ENCODE results near the gene TMX4.
A peak's percentile ranks its signal among the peaks of the same experiment; 100 is the strongest.
"Not testable (repeated sequence)": the region's sequence is repeated elsewhere in the genome, so short reads cannot be mapped to it uniquely, and the experiment has no call there.

Gene TMX4

GRCh38 chr20:8019246-8019997 lies at the start of gene TMX4:
TMX4 (minus strand) TSS chr20:8019761; CDS start chr20:8019613, 148 bp downstream.
- DNase-seq: peak; percentile 95

GRCh38 chr20:8067082-8067481 lies 47.5 kb upstream of the TMX4 start:
- DNase-seq: no peak

DNA sequence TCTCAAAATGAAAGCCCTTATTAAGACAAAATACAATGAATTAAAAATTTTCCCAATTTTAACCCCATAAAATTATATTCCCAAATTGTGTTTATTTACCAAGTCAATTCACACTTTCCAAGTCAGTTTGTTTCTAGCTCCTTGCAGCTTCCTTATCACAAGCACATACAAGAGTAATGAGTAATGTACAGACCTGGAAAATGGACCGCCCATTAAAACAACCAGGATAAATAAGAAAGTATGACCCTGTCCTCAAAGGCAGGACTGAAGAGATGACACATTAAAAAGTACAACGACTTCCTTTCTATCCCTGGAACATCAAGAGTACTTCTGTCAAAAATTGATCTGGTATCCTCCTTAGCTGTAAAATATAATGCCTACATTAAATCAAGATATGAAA lies 47.1 kb upstream of the TMX4 start:
- DNase-seq: no peak

- no peak for DNase-seq
Observed at GRCh38 chr20:8065691-8066090, 46.1 kb upstream of the TMX4 start.

DNA sequence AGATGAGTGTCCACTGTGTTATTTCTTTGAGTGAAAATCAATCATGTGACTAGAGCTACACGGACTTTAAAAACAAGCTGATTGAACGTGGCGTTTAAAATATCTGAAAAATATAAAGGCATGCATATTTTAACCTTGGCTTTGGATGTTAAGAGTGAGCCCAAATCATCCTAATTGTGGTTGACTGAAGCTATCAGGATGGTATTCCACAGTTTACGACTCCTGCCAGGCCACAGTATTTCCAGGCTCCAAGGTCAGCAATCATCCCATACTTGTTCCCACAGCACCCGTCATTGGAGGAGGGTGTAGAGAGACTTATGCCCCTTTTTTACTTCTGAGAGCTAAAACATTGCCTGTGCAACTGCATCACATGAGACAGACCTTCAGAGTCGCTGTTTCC lies 43.2 kb upstream of the TMX4 start:
- DNase-seq: no peak

DNA sequence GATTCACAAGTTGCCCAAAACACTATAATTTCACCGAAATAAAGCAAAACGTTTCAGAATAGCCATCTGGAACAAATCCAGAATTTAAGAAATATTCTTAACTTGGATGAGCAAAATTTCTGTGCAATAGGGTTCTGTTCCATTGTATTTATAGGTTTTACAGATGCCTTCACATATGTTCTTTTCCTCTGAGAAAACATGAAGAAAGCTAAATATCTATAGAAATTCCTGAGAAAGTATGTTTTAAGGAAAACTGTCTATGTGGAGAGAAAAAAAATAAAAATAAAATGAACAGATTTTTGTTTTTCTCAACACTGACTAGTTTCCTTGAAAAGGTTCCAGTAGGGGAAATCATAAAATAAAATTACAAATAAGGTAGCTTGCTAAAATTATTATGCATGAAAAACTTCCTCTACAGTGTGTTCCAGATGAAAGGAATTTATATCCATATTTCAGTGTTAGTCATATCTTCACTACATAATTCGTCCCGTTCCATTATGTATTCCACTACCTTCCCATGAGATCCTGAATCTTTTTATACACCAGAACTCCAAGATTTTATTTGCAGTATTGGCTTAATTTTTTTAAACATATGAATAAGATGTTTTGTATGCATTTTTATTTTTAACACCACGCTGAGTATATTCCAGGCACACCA lies 42.4 kb upstream of the TMX4 start:
- no peak for DNase-seq

GRCh38 chr20:8060977-8061376 lies 41.4 kb upstream of the TMX4 start:
- DNase-seq: no peak

GRCh38 chr20:8057871-8058270 lies 38.3 kb upstream of the TMX4 start:
- no peak for DNase-seq

DNA sequence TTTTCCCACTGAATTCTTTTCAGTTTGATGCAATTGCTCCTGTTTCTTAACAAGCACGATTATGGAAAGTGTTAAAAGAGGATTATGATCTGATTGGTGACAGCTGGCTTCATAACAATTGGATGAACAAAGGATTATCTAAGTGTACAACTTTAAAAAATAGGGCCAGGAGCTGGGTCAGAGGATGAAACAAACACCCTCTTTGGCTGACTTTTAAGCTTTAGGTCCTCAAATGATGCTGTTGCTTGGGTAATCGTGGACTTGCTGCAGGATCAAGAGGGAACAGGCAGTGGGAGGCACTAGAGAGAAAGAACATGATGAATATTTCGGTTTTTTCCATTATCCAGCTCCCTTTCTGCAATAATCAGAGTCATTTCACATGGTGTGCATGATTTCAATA lies 35.5 kb upstream of the TMX4 start:
- DNase-seq: no peak

GRCh38 chr20:8050157-8050837 lies 30.7 kb upstream of the TMX4 start:
- no peak for DNase-seq

DNA sequence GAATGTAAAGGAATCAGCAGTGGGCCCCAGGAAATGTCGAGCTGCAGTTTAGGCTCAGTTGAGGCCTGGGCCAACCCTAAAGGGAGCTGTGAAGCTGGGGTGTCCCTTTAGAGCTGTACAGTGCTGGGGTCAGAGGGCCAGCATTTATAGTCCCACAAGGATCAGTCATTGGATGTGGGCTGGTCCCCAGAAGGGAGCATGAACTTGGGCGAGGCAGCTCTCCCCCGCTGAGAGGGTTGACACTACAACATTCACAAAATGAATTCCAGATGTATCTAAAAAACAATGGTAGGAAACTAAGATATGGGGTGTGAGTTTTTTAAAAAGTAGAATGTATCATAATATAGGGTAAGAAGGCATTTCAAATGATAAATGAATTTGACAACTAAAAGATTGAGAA lies 29.7 kb upstream of the TMX4 start:
- DNase-seq: no peak

- DNase-seq: no peak
Observed at GRCh38 chr20:8045946-8046345, 26.4 kb upstream of the TMX4 start.

GRCh38 chr20:8043687-8044282 lies 24.2 kb upstream of the TMX4 start:
- no peak for DNase-seq

DNA sequence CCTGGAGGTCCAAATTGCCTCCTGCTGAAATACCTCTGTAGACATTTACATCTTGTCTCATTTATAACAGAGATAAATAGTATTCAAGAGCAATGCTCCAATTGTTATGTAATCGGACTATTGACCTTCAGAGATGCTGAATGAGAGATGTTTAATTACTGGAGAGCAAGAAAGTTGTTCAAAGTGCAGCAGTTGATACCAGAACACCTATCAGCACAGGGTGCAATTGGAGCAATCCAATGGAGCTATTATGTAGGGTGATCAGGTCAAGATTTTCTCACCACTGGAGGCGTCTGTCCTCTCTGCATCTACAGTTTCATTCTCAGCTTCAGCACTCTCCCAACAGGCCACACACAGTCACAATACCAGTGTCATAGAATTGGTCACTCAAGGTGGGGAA lies 19.5 kb upstream of the TMX4 start:
- DNase-seq: no peak

GRCh38 chr20:8036771-8037170 lies 17.2 kb upstream of the TMX4 start:
- DNase-seq: no peak

- no peak for DNase-seq
Observed at GRCh38 chr20:8033151-8033841, 13.7 kb upstream of the TMX4 start.

- DNase-seq: no peak
Observed at GRCh38 chr20:8032499-8032898, 12.9 kb upstream of the TMX4 start.

GRCh38 chr20:8031539-8031938 lies 12.0 kb upstream of the TMX4 start:
- not testable (repeated sequence) for DNase-seq

GRCh38 chr20:8021541-8022269 lies 2.1 kb upstream of the TMX4 start:
- DNase-seq: no peak

DNA sequence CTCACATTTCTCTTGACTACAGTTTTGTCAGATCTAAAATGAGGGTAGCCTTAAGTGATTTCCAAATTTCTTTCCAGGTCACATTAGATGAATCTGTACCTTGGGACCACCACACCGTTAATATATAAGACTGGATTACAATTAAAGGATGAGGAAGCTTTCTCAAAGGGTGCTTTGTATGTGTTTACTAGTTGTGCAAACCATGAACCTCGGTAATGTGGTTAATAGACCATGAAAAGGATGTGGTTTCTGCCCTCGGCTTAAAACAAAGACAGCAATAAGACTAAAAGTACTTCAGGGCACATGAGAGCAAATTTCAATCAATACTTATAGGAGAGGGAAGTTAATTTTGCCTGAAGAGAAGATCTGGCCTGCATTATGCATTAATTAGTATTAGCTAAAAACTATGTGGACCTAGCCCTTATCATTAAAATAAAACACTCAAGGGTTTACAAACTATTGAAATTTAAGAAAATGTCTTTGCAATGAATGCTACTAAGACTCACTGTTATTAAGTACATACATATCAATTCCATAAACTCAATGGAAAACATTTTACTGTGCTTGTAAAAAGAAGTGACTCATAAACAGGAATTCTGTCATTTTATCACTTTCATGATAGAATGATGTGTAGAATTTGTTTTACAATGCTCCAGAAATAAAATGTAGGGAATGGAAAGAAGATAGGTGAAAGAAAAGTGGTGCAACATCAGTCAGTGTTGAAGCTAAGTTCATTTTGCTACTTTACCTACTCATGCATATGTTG lies 936 bp upstream of the TMX4 start:
- no peak for DNase-seq

- DNase-seq: no peak
Observed at GRCh38 chr20:8019998-8020247, 362 bp upstream of the TMX4 start.

DNA sequence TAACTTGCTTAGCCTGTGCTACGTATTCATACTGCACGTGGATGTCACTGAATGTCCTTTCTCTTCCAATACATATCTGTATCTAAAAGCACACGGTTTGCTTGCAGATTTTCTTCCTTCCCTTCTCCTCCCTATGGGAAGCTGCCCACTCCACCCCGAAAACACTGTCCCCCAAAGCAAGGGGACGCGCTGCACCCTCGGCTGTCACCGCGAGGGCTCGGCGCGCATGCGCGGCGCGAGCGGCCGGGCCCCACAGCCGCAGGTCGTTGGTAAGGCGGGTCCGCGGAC lies 659 bp downstream of the TMX4 start:
- peak; percentile 69 for DNase-seq
